Subcutaneous abdominal adipose tissue (tissue), 5 donors: ENCODE data around the gene RASGRF2.

Experiments used
- H3K27ac ChIP-seq: one replicate; pipeline ENCODE4 v1.7.0; 2013; ENCODE audit warnings: low read depth, mild to moderate bottlenecking, inconsistent platforms, low read length, moderate library complexity
- H3K27me3 ChIP-seq, 5 donors: one replicate each; pipeline ENCODE4 v1.7.0; 2013; ENCODE audit warnings: low read length in 5 of 5, inconsistent platforms in 1 of 5; ENCODE audit not compliant: control insufficient read depth in 5 of 5, insufficient read depth in 4 of 5
- H3K36me3 ChIP-seq, 5 donors: one replicate each; pipeline ENCODE4 v1.7.0; 2013; ENCODE audit warnings: low read length in 5 of 5; ENCODE audit not compliant: control insufficient read depth in 5 of 5, insufficient read depth in 5 of 5
- H3K4me1 ChIP-seq, 5 donors: one replicate each; pipeline ENCODE4 v1.7.0; 2013; ENCODE audit warnings: low read length in 5 of 5, mild to moderate bottlenecking in 3 of 5, moderate library complexity in 1 of 5; ENCODE audit not compliant: control insufficient read depth in 5 of 5, insufficient read depth in 5 of 5
- H3K4me3 ChIP-seq, 5 donors: one replicate each; pipeline ENCODE4 v1.7.0; 2013; ENCODE audit warnings: low read length in 5 of 5, low read depth in 1 of 5
- H3K9ac ChIP-seq, 5 donors: one replicate each; pipeline ENCODE4 v1.7.0; 2013; ENCODE audit warnings: low read length in 5 of 5, mild to moderate bottlenecking in 4 of 5, moderate library complexity in 3 of 5
- H3K9me3 ChIP-seq, 5 donors: one replicate each; pipeline ENCODE4 v1.7.0; 2013; ENCODE audit warnings: low read length in 5 of 5; ENCODE audit not compliant: control insufficient read depth in 5 of 5
- donor health status: healthy.
- donor health status: healthy.
- donor health status: healthy.
- donor health status: healthy.
- donor health status: healthy.

Gene RASGRF2

DNA sequence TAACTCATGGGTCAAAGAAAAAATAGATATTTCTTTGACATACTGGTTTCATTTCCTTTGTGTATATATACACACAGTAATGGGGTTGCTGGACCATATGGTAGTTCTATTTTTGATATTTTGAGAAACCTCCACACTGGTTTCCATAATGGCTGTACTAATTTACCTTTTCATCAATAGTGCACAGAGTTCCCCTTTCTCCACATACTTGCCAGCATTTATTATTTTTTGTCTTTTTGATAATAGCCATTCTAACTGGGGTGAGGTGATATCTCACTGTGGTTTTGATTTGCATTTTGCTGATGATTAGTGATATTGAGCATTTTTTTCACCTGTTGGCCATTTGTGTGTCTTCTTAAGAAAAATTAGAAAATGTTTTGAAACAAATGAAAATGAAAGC is 194.6 kb downstream of the RASGRF2 start:
- Histone ChIP-seq H3K9ac (no peak overlapping the region), H3K4me1 (no peaks in the 10 kb centered on the region), H3K36me3 (no peaks in the 10 kb centered on the region), H3K27ac (no peak overlapping the region), H3K4me3 (no peak overlapping the region), H3K27me3 (no peaks in the 10 kb centered on the region), H3K9me3 (peaks cover 0 to 10% (median 0%) of the 10 kb centered on the region in 5 donors)

DNA sequence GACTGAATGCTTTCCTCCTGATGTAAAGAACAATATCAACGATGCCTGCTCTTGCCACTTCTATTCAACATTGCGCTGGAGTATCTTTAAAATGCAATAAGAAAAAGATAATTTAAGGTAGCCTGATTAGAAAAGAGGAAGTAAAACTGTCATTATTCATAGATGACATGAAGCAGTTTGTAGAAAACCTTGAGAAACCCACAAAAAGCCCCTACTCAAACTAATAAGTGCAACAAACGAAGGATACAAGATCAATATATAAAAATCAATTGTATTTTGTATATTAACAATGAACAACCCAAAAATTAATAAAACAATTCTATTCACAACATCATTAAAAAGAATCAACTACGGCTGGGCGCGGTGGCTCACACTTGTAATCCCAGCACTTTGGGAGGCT is 196.6 kb downstream of the RASGRF2 start:
- H3K9me3 ChIP-seq = peaks cover 0 to 10% (median 0%) of the 10 kb centered on the region in 5 donors
- no peaks in the 10 kb centered on the region for H3K36me3 ChIP-seq
- no peak overlapping the region for H3K27ac ChIP-seq
- no peak overlapping the region for H3K4me3 ChIP-seq
- peaks cover 0 to 5% (median 4%) of the 10 kb centered on the region in 5 donors for H3K4me1 ChIP-seq
- no peak overlapping the region for H3K9ac ChIP-seq
- no peaks in the 10 kb centered on the region for H3K27me3 ChIP-seq

DNA sequence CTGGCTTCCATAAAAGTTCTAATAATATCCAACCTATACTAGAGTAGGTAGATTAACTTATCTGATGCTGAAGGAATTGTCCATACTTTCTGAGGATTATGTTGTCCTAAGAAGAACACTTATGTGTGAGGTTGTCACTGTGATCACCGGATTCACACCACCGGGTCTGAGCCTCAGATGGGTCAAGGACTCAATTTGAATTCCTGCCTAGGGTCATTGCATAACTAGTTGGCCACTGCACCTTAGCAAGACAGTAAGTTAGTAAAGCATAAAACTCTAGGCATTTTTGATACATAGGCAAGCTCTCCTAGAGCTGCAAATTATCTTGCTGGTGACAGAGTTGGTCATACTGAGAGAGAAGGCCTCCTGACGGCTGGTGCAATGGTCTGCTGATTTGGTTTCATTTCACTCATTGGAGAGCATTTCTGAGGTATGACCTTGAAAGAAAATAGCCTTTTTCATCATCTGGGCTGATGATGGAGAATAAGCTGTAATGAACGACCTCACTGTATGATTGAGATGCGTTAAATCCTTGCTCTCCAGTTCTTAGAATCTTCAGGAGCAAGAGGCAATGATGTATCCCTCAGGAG is 200.9 kb downstream of the RASGRF2 start:
- peaks cover 0 to 2% (median 0%) of the 10 kb centered on the region in 5 donors for H3K9me3 ChIP-seq
- peaks cover 0 to 5% (median 4%) of the 10 kb centered on the region in 5 donors for H3K4me1 ChIP-seq
- H3K36me3 ChIP-seq = no peaks in the 10 kb centered on the region
- H3K4me3 ChIP-seq = no peak overlapping the region
- no peak overlapping the region for H3K27ac ChIP-seq
- H3K9ac ChIP-seq = no peak overlapping the region
- H3K27me3 ChIP-seq = no peaks in the 10 kb centered on the region

DNA sequence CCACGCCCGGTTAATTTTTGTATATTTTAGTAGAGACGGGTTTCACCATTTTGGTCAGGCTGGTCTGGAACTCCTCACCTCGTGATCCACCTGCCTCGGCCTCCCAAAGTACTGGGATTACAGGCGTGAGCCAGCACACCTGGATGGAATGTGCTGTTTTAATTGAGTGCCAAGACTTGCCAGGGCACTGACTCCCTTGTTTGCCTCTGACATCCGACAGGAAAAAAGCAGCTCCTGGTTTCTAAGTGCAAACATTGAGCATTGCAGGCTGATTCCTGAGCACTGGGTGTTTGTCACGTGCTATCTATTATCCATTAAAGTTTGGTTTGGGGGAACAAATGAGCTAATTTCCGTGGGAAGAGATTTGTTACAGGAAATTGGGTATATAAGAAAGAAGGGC is 202.3 kb downstream of the RASGRF2 start:
- Histone ChIP-seq H3K9ac (no peak overlapping the region), H3K27me3 (no peaks in the 10 kb centered on the region), H3K27ac (no peak overlapping the region), H3K4me3 (no peak overlapping the region), H3K4me1 (peaks cover 0 to 5% (median 4%) of the 10 kb centered on the region in 5 donors), H3K9me3 (no peaks in the 10 kb centered on the region), H3K36me3 (no peaks in the 10 kb centered on the region)

DNA sequence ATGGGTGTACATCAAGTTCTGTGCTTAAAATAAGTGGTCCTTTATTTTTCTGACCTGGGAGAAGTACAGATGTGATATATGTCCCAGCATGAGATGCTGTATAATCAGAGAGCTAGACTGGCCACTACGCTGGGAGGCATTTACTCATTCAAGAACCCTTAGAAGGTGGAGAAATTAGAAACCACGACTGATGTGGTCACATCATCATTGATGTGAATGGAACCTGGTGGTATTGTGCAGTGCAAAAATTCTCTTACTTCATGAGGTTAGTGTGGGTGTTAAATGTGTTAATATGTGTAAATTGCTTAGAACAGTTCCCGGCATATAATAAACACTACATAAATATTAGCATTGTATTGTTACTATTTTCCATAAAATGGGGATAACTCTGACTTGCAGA is 203.5 kb downstream of the RASGRF2 start:
- Histone ChIP-seq H3K27me3 (no peaks in the 10 kb centered on the region), H3K4me3 (no peak overlapping the region), H3K9ac (no peak overlapping the region), H3K27ac (no peak overlapping the region), H3K4me1 (peaks cover 0 to 7% (median 4%) of the 10 kb centered on the region in 5 donors), H3K36me3 (peaks cover 0 to 3% (median 0%) of the 10 kb centered on the region in 5 donors), H3K9me3 (no peaks in the 10 kb centered on the region)

DNA sequence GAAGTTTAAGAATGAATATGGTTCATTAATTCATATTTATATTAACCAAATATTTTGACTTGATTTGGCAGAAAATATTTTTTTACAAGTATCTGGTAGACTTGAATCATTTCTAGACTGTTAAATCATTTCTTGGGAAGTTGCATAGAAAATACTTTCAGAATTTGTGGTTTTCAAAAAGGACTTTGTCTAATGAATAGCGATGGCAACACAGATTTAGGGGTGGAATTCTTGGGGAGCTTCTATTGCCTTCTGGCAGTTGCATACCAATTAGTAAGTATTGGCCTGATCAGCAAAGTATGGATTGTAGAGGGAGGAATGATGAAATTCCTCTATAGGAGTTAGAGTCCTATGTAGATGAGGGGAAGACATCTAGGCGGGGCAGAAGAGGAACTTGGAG is 204.3 kb downstream of the RASGRF2 start:
- no peaks in the 10 kb centered on the region for H3K27me3 ChIP-seq
- H3K27ac ChIP-seq = no peak overlapping the region
- H3K9me3 ChIP-seq = no peaks in the 10 kb centered on the region
- peaks cover 0 to 7% (median 4%) of the 10 kb centered on the region in 5 donors for H3K4me1 ChIP-seq
- H3K36me3 ChIP-seq = peaks cover 0 to 3% (median 0%) of the 10 kb centered on the region in 5 donors
- no peak overlapping the region for H3K4me3 ChIP-seq
- no peak overlapping the region for H3K9ac ChIP-seq

DNA sequence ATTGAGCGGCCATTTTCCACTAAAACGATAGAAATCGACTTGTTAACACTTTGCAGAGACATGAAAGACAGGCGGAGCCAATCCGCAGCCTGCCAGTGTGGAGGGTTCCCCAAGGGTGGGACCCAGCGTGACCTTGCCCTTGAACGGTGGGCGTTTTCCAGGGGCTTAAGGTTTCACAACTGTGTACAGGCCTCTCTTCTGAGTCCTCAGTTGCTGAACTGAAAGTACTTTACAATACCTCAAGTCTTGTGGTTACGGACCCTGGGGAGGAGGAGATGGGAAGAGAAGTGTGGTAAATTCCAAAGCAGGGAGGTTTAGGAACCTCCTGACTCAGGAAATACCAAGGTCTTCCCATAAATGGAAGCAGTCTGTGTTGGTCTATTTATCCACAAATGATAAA is 204.8 kb downstream of the RASGRF2 start:
- H3K4me1 ChIP-seq = peaks cover 0 to 7% (median 5%) of the 10 kb centered on the region in 5 donors
- peaks cover 0 to 5% (median 0%) of the 10 kb centered on the region in 5 donors for H3K36me3 ChIP-seq
- no peak overlapping the region for H3K4me3 ChIP-seq
- H3K9me3 ChIP-seq = no peaks in the 10 kb centered on the region
- no peak overlapping the region for H3K27ac ChIP-seq
- H3K27me3 ChIP-seq = no peaks in the 10 kb centered on the region
- no peak overlapping the region for H3K9ac ChIP-seq

DNA sequence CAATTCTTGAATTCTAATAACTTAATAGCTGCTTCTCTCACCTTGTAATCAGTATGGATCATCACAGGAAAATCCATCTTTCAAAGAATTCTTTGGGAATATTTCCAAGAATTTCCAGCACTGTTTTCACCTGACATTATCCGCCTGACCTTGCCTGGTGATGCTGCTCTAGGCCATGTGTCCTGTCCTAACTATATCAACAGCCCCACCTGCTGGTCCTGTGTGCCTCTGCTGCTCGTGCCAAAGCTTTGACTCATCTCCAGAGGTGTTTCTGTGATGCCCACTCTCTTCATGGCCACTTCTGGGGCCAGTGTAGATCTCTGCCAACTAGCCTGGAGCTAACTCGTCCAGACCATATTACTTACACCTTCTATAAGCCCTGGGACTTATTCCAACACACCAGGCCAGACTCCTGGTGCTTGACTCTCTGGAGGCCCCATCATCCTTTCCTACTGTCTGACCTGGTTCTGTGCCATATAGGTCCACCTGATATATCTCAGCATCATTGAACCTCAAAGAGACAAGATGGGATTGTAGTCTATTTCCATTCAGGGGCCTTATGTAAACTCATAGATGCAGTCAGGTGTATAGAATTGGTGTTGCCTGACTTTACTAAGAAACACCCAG is 205.4 kb downstream of the RASGRF2 start:
- no peak overlapping the region for H3K9ac ChIP-seq
- no peak overlapping the region for H3K27ac ChIP-seq
- peaks cover 0 to 12% (median 9%) of the 10 kb centered on the region in 5 donors for H3K4me1 ChIP-seq
- H3K4me3 ChIP-seq = no peak overlapping the region
- H3K36me3 ChIP-seq = peaks cover 0 to 6% (median 0%) of the 10 kb centered on the region in 5 donors
- H3K9me3 ChIP-seq = no peaks in the 10 kb centered on the region
- H3K27me3 ChIP-seq = no peaks in the 10 kb centered on the region

DNA sequence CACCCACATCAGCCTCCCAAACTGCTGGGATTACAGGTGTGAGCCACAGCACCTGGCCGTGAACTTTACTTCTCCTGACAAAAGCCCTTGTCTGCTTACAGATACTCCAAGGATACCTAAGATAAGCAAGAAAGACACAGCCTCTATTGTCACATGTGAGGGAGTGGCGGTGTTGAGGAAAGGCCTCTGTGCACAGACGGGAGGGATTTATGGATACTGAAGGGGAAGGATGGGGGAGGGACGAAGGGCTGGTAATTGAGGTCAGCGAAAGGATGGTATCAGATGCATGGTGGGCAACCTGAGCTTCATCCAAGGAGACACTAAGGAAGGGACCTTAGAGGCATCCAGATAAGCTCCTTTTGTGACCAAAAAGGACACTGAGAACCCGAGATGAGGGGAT is 206.3 kb downstream of the RASGRF2 start:
- peaks cover 0 to 6% (median 0%) of the 10 kb centered on the region in 5 donors for H3K36me3 ChIP-seq
- no peaks in the 10 kb centered on the region for H3K9me3 ChIP-seq
- H3K27me3 ChIP-seq = no peaks in the 10 kb centered on the region
- no peak overlapping the region for H3K9ac ChIP-seq
- peaks cover 0 to 10% (median 8%) of the 10 kb centered on the region in 5 donors for H3K4me1 ChIP-seq
- no peak overlapping the region for H3K4me3 ChIP-seq
- H3K27ac ChIP-seq = no peak overlapping the region

DNA sequence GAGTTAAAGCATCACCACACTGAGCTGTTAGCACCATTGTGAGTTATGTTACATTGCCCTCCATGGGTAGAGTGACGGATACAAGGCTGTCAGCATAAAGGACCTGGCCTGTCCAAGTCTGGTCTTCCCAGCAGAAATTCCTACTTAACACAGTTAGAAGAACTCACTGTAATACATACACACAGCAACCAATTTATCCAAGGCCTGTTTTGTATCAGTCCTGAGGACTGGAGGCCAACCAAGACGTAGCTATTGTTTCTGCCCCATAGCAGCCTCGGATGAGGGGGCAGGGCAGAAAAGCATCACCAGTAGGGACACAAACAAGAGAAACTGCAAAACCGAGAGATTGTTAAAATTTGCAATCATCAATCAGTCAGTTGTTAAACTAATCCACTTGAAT is 206.9 kb downstream of the RASGRF2 start:
- Histone ChIP-seq H3K9me3 (no peaks in the 10 kb centered on the region), H3K4me1 (peaks cover 0 to 10% (median 8%) of the 10 kb centered on the region in 5 donors), H3K27ac (no peak overlapping the region), H3K36me3 (peaks cover 0 to 6% (median 0%) of the 10 kb centered on the region in 5 donors), H3K27me3 (no peaks in the 10 kb centered on the region), H3K4me3 (no peak overlapping the region), H3K9ac (no peak overlapping the region)
